ENCODE results near the gene NAP1L4. TPM values are rescaled to one million over a fixed set of nuclear protein-coding genes. Genes with fewer than 3 reads are reported as not detected.

The NAP1L4 gene, protein sequence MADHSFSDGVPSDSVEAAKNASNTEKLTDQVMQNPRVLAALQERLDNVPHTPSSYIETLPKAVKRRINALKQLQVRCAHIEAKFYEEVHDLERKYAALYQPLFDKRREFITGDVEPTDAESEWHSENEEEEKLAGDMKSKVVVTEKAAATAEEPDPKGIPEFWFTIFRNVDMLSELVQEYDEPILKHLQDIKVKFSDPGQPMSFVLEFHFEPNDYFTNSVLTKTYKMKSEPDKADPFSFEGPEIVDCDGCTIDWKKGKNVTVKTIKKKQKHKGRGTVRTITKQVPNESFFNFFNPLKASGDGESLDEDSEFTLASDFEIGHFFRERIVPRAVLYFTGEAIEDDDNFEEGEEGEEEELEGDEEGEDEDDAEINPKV
- total RNA-seq (2021; ENCODE audit: unreplicated experiment): 274 TPM
- 162 TPM for polyA plus RNA-seq (2012; ENCODE audit: insufficient read length)
- Bru-seq, nascent RNA: percentile 99 among the genes with signal in this experiment
- percentile 99 among the genes with signal in this experiment for BruChase-seq, experiment 1, labeled RNA remaining after a 2-hour chase
- BruChase-seq, experiment 2, labeled RNA remaining after a 6-hour chase: percentile 98 among the genes with signal in this experiment
- long read RNA-seq, transcript NAP1L4-222 (15 exons, 2,479 nt): major isoform, 218 of 749 reads
- long read RNA-seq, transcript NAP1L4-201 (16 exons, 2,511 nt): minor isoform, 114 of 749 reads
- long read RNA-seq, partial matches to known transcripts: 44 of 749 reads
- long read RNA-seq, other reads (novel, unspliced or antisense): 371 of 749 reads

DNA sequence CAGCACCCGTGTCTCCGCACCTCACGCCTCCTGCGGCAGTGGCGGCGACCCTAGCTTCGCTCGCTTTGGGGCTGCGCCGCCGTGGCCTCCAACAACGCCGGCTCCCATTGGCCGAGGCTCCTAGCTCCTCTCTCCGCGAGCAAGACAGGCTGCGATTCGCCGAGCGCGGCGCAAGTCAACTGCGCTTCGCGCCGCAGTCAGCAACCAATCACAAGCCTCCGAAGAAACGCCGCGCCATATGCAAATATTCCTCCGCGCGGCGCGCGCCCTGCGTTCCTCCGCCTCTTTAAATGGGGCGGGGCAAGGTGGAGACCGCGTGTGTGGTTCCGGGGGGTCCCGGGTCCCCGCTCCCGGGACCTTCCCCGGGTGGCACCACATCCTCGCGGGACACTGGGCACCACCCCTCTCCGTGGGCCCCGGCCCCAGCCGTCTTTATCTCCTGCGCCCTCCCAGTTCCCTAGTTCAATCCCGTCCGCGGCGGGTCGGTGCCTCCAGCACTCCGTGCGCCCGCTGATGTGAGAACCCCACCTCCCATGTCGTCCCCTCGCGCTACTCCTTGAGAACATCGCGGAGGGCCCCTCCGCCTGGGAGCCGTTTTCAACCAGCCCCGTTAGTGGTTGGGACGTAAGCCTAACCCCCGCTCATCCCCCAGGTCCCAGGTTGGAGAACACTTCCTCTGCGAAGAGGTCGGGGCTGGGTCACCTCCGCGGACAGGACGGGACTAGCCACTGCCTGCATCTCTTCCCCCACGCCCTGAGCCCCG, at the start of gene NAP1L4:
Gene NAP1L4, minus strand, starts transcription at position 96 of the 763 bp plus-strand sequence. CDS start 13,109 bp downstream, outside the sequence.
- ATAC-seq (peak; percentile 94), DNase-seq (ENCODE audit: low read depth, low spot score) (peak; percentile 92)
- ChIA-PET POLR2A (interaction anchor here (0.6 to 1.0 kb wide), 6 partner anchors 11 to 223 kb away, joined by 3 to 5 read pairs (median 3); no protein-coding TSS in a partner anchor), CTCF (interaction anchor here (0.6 to 1.3 kb wide), 3 partner anchors 18 to 247 kb away, joined by 3 to 4 read pairs (median 3); no protein-coding TSS in a partner anchor)
- intact Hi-C loops (cut with micrococcal nuclease; ENCODE audit: unreplicated experiment): no loop called here
- Histone ChIP-seq H3K4me1 (ENCODE audit: control insufficient read depth, insufficient read depth, low read length) (peaks cover 35% of the 10 kb centered on the region), H3K36me3 (ENCODE audit: control insufficient read depth, insufficient read depth, low read length) (no peaks in the 10 kb centered on the region; the same call in none of the 2 replicates), H3K27me3 (ENCODE audit: control insufficient read depth, insufficient read depth, low read length) (no peaks in the 10 kb centered on the region), H3K27ac (ENCODE audit: low read length) (peak within 1 kb of the TSS; percentile 97), H3K9me3 (ENCODE audit: control insufficient read depth, insufficient read depth, low read depth, low read length) (no peaks in the 10 kb centered on the region), H3K4me3 (ENCODE audit: low read depth in 2 of 2, low read length in 2 of 2) (peak within 1 kb of the TSS; percentile 65 to 98)
- in situ Hi-C loops (cut with HindIII; ENCODE audit: low pct_unique_long_range_greater_than_20kb, low sequenced_read_pairs): no loop called here
- BruUV-seq (replicated peaks): TSS peak; percentile 95
- TF ChIP-seq, protein P1, sequence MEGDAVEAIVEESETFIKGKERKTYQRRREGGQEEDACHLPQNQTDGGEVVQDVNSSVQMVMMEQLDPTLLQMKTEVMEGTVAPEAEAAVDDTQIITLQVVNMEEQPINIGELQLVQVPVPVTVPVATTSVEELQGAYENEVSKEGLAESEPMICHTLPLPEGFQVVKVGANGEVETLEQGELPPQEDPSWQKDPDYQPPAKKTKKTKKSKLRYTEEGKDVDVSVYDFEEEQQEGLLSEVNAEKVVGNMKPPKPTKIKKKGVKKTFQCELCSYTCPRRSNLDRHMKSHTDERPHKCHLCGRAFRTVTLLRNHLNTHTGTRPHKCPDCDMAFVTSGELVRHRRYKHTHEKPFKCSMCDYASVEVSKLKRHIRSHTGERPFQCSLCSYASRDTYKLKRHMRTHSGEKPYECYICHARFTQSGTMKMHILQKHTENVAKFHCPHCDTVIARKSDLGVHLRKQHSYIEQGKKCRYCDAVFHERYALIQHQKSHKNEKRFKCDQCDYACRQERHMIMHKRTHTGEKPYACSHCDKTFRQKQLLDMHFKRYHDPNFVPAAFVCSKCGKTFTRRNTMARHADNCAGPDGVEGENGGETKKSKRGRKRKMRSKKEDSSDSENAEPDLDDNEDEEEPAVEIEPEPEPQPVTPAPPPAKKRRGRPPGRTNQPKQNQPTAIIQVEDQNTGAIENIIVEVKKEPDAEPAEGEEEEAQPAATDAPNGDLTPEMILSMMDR (IDR thresholded peaks at IDR 0.05): no peak
- TF ChIP-seq TCF7L2 (IDR thresholded peaks at IDR 0.05; ENCODE audit: low read depth, low read length): peak; percentile 30; the same call in 1 of the 2 replicates
- TF ChIP-seq SIN3A (IDR thresholded peaks at IDR 0.05; ENCODE audit: borderline replicate concordance, insufficient read depth, low read depth, low read length): peak; percentile 95
- TF ChIP-seq, protein P2, sequence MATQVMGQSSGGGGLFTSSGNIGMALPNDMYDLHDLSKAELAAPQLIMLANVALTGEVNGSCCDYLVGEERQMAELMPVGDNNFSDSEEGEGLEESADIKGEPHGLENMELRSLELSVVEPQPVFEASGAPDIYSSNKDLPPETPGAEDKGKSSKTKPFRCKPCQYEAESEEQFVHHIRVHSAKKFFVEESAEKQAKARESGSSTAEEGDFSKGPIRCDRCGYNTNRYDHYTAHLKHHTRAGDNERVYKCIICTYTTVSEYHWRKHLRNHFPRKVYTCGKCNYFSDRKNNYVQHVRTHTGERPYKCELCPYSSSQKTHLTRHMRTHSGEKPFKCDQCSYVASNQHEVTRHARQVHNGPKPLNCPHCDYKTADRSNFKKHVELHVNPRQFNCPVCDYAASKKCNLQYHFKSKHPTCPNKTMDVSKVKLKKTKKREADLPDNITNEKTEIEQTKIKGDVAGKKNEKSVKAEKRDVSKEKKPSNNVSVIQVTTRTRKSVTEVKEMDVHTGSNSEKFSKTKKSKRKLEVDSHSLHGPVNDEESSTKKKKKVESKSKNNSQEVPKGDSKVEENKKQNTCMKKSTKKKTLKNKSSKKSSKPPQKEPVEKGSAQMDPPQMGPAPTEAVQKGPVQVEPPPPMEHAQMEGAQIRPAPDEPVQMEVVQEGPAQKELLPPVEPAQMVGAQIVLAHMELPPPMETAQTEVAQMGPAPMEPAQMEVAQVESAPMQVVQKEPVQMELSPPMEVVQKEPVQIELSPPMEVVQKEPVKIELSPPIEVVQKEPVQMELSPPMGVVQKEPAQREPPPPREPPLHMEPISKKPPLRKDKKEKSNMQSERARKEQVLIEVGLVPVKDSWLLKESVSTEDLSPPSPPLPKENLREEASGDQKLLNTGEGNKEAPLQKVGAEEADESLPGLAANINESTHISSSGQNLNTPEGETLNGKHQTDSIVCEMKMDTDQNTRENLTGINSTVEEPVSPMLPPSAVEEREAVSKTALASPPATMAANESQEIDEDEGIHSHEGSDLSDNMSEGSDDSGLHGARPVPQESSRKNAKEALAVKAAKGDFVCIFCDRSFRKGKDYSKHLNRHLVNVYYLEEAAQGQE (IDR thresholded peaks at IDR 0.05; ENCODE audit: insufficient read depth in 1 of 2, low read depth in 2 of 2, low read length in 1 of 2): no peak
- peak; percentile 94 for TF ChIP-seq POLR2AphosphoS5 (IDR thresholded peaks at IDR 0.05; ENCODE audit: low read depth, low read length)

DNA sequence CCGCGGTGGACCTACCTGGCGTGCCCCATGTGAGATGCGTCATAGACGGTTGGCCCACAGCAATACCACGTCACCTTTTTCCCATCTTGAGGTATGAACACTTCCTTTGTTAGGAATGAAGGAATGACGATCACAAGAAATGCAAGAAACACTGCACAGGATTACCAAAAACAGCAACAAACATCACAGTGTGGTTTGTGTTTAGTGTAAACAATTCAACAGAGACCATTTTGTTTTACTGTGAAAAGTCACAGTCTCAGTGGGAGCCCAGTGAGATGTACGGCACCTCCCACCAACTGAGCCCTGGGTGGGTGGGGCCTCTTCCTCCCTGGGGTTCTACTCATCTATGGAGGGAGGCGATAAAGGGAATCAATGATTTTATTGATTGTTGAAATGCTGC, 48.8 kb upstream of the NAP1L4 start:
- Histone ChIP-seq H3K9me3 (ENCODE audit: control insufficient read depth, insufficient read depth, low read depth, low read length) (no peaks in the 10 kb centered on the region), H3K36me3 (ENCODE audit: control insufficient read depth, insufficient read depth, low read length) (peaks cover 45% of the 10 kb centered on the region), H3K27me3 (ENCODE audit: control insufficient read depth, insufficient read depth, low read length) (no peaks in the 10 kb centered on the region), H3K27ac (ENCODE audit: low read length) (no peak overlapping the region), H3K4me3 (ENCODE audit: low read depth in 2 of 2, low read length in 2 of 2) (no peak overlapping the region), H3K4me1 (ENCODE audit: control insufficient read depth, insufficient read depth, low read length) (peaks cover 16% of the 10 kb centered on the region)
- BruUV-seq (replicated peaks): no TSS peak
- POLR2A ChIA-PET: no interaction called here
- CTCF ChIA-PET: no interaction called here
- in situ Hi-C loops (cut with HindIII; ENCODE audit: low pct_unique_long_range_greater_than_20kb, low sequenced_read_pairs): no loop called here
- ATAC-seq (no peak), DNase-seq (ENCODE audit: low read depth, low spot score) (no peak)
- intact Hi-C loops (cut with micrococcal nuclease; ENCODE audit: unreplicated experiment): no loop called here
- TF ChIP-seq SIN3A (IDR thresholded peaks at IDR 0.05; ENCODE audit: borderline replicate concordance, insufficient read depth, low read depth, low read length) (no peak), POLR2AphosphoS5 (IDR thresholded peaks at IDR 0.05; ENCODE audit: low read depth, low read length) (no peak), TCF7L2 (IDR thresholded peaks at IDR 0.05; ENCODE audit: low read depth, low read length) (no peak)
- TF ChIP-seq, protein P1 (IDR thresholded peaks at IDR 0.05): no peak
- TF ChIP-seq, protein P2 (IDR thresholded peaks at IDR 0.05; ENCODE audit: insufficient read depth in 1 of 2, low read depth in 2 of 2, low read length in 1 of 2): no peak

Data from Panc1 (cell line).